Vagina (tissue), 2 donors: ENCODE data around the gene AMBRA1. TPM values are rescaled to one million over a fixed set of nuclear protein-coding genes. Genes with fewer than 3 reads are reported as not detected.

Source experiments
- DNase-seq, 2 donors: peaks; one replicate each; pipeline ENCODE4 v3.0.0-alpha.2; 2017; ENCODE audit errors: extremely low spot score in 2 of 2
- H3K27ac ChIP-seq: fragments of 200-600 bp; sonication (generic); one replicate; pipeline ENCODE4 v1.5.1; 2019
- H3K27me3 ChIP-seq: fragments of 200-600 bp; sonication (generic); one replicate; pipeline ENCODE4 v1.5.1; 2019
- H3K36me3 ChIP-seq, 2 donors: fragments of 200-600 bp; sonication (generic); one replicate each; pipeline ENCODE4 v1.5.1; 2017 to 2019
- H3K4me1 ChIP-seq: fragments of 200-600 bp; sonication (generic); one replicate; pipeline ENCODE4 v1.5.1; 2019
- H3K4me3 ChIP-seq, 2 donors: fragments of 200-600 bp; sonication (generic); 1 replicate in 1 of 2; 2 replicates in 1 of 2; pipeline ENCODE4 v1.5.1; 2016 to 2019
- H3K9me3 ChIP-seq: fragments of 200-600 bp; sonication (generic); one replicate; pipeline ENCODE4 v1.5.1; 2019
- POLR2A ChIP-seq, 2 donors: fragments of 450-650 bp; IDR thresholded peaks; one replicate each; pipeline ENCODE4 v1.6.1; 2017; ENCODE audit warnings: antibody characterized with exemption in 2 of 2, mild to moderate bottlenecking in 2 of 2, moderate library complexity in 2 of 2
- POLR2AphosphoS5 ChIP-seq, 2 donors: sonication (generic); formaldehyde crosslinking; IDR thresholded peaks; one replicate each; pipeline ENCODE4 v1.9.0; 2017; ENCODE audit warnings: antibody characterized with exemption in 2 of 2, mild to moderate bottlenecking in 2 of 2, low read depth in 1 of 2; ENCODE audit not compliant: insufficient read depth in 1 of 2
- intact Hi-C: fragments of 100-400 bp; cut with DNase I; formaldehyde crosslinking; loops from one replicate; pipeline ENCODE4 v1.15.1; 2023
- total RNA-seq: library from RNA; depleted of rRNA; stranded (reverse); fragments of >200 nt; gene quantifications from one replicate; pipeline ENCODE4 v1.2.3, GENCODE V29; 2016
- TF ChIP-seq, protein P1 (sequence below), 3 experiments: fragments of 450-650 bp in 2 of 3; fragments of 200-600 bp in 1 of 3; sonication (generic) in 1 of 3; IDR thresholded peaks; one replicate each; pipeline ENCODE4 v1.5.1; 2017 to 2019; ENCODE audit warnings: antibody characterized with exemption in 3 of 3, mild to moderate bottlenecking in 2 of 3, moderate library complexity in 2 of 3

The AMBRA1 gene
- total RNA-seq, 1 donor from 2014 or later, result 40.0 TPM

DNA sequence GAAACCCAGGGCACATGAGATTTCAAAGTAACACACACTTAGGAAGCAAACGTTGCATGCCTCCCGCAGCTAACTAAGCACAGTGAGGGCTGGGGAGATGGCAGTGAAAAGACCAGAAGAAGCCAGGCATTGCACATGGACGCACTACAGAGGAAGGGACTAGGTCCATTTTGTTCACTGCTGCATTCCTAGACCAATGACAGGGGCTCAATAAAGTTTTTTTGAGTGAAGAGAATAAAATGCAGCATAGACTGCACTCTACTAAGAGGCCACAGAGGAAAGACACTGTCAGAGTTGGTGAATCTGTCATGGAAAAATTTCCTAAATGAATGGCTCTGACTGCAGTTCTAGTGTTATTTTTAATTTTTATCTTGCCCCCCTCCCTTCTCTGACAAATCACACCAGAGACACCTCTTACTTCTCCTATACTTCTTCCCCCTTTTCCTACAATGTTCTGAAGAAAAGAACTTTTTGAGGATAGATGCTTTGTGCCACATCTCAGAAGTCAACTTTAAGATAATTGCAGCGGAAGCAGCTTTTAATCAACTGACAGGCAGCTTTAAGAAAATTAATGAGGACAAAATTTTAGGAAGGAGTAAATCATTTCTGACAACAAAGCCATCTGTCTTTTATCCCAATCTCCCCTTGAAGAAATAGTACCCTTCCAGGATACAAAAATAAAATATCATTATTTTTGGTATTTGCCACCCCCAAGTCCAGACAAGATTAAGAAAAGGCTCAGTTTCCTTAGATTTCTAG is 167.4 kb downstream of the AMBRA1 start:
- Histone ChIP-seq H3K36me3 (peaks cover 0 to 8% of the 10 kb centered on the region in 2 donors), H3K9me3 (no peaks in the 10 kb centered on the region), H3K4me3 (no peak overlapping the region), H3K27me3 (no peaks in the 10 kb centered on the region), H3K27ac (no peak overlapping the region), H3K4me1 (no peaks in the 10 kb centered on the region)
- DNase-seq, result no peak
- intact Hi-C loops, result no loop called here
- TF ChIP-seq POLR2A (IDR thresholded peaks at IDR 0.05) (no peak), POLR2AphosphoS5 (IDR thresholded peaks at IDR 0.05; ENCODE audit: insufficient read depth in 1 of 2, low read depth in 1 of 2) (no peak)
- TF ChIP-seq, protein P1, sequence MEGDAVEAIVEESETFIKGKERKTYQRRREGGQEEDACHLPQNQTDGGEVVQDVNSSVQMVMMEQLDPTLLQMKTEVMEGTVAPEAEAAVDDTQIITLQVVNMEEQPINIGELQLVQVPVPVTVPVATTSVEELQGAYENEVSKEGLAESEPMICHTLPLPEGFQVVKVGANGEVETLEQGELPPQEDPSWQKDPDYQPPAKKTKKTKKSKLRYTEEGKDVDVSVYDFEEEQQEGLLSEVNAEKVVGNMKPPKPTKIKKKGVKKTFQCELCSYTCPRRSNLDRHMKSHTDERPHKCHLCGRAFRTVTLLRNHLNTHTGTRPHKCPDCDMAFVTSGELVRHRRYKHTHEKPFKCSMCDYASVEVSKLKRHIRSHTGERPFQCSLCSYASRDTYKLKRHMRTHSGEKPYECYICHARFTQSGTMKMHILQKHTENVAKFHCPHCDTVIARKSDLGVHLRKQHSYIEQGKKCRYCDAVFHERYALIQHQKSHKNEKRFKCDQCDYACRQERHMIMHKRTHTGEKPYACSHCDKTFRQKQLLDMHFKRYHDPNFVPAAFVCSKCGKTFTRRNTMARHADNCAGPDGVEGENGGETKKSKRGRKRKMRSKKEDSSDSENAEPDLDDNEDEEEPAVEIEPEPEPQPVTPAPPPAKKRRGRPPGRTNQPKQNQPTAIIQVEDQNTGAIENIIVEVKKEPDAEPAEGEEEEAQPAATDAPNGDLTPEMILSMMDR (IDR thresholded peaks at IDR 0.05), result no peak

DNA sequence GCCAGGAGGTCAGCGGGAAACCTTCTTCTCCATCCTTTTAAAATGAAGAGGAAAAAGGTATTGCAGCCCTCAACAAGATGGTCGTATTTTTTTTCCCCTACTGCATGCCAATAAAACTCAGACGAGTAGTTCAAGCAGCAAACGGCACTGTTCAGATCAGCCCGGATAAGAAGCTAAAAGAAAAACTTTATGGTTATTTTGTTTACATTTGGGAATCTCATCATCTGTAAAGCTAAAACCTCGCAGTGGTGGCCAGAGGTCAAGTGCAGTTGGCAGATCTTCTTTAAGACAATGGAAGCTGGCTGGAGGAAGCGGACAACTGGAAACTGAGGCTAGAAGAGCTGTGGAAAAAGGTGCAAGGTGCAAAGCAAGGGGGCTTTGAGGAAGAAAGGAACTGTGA is 171.2 kb downstream of the AMBRA1 start:
- peaks cover 0 to 12% of the 10 kb centered on the region in 2 donors for H3K36me3 ChIP-seq
- no peak overlapping the region for H3K4me3 ChIP-seq
- TF ChIP-seq, protein P1 (IDR thresholded peaks at IDR 0.05), result no peak
- TF ChIP-seq POLR2AphosphoS5 (IDR thresholded peaks at IDR 0.05; ENCODE audit: insufficient read depth in 1 of 2, low read depth in 1 of 2), result no peak
- TF ChIP-seq POLR2A (IDR thresholded peaks at IDR 0.05), result no peak
- intact Hi-C loops, result no loop called here
- no peaks in the 10 kb centered on the region for H3K27me3 ChIP-seq
- H3K4me1 ChIP-seq, result no peaks in the 10 kb centered on the region
- no peak for DNase-seq
- H3K27ac ChIP-seq, result no peak overlapping the region
- H3K9me3 ChIP-seq, result no peaks in the 10 kb centered on the region

DNA sequence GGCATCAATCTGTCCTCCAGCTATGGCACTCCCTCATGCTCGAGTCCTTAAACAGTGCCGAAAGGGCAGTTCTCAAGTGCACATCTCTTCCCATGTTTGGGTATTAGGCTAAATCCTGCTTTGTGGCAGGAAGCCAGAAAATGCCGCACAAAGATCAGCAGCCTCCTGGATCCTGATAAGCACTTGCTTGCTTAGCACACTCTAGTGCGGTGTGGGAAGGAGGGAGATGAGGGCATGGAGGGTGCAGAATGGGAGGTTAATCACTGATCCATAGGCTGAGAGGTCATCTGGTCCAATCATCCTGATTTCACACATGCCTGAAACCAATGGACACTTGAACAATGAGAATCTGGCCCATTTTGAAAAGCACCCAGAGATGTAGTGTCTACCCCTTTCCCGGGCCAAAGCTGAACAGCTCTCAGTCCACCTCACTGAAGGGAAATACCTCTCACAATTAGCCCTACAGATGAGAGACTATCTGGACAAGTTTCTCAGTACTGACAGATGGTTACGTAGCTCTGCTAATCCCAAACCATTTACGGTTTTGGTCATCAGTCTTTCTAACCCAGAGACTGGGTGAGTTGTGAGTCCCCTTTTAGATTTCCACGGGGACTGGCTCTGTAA is 172.5 kb downstream of the AMBRA1 start:
- no peaks in the 10 kb centered on the region for H3K4me1 ChIP-seq
- H3K36me3 ChIP-seq, result peaks cover 0 to 14% of the 10 kb centered on the region in 2 donors
- no peaks in the 10 kb centered on the region for H3K9me3 ChIP-seq
- H3K27ac ChIP-seq, result no peak overlapping the region
- DNase-seq, result no peak
- intact Hi-C loops, result no loop called here
- no peaks in the 10 kb centered on the region for H3K27me3 ChIP-seq
- no peak overlapping the region for H3K4me3 ChIP-seq
- TF ChIP-seq POLR2A (IDR thresholded peaks at IDR 0.05) (no peak), POLR2AphosphoS5 (IDR thresholded peaks at IDR 0.05; ENCODE audit: insufficient read depth in 1 of 2, low read depth in 1 of 2) (no peak)
- TF ChIP-seq, protein P1 (IDR thresholded peaks at IDR 0.05), result no peak

DNA sequence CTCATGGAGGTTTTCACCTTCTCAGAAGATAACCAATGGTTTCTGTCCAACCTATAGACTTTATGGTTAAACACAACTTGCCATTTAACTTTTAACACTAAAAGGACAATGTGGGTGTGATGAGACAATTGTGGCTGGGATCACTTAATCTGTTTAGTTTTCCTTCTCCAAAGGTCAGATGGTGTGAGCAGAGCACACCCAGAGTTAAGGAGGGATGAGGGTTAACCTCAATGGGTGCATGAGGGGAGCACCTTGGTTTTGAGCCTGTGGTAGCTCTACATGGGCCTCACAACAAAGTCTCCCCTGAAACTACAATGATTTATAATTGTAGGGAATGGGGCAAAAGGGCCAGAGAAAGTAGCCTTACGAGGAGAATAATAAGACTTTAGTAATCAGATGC is 173.3 kb downstream of the AMBRA1 start:
- TF ChIP-seq, protein P1 (IDR thresholded peaks at IDR 0.05), result no peak
- TF ChIP-seq POLR2AphosphoS5 (IDR thresholded peaks at IDR 0.05; ENCODE audit: insufficient read depth in 1 of 2, low read depth in 1 of 2) (no peak), POLR2A (IDR thresholded peaks at IDR 0.05) (no peak)
- Histone ChIP-seq H3K4me3 (no peak overlapping the region), H3K27me3 (no peaks in the 10 kb centered on the region), H3K36me3 (peaks cover 0 to 19% of the 10 kb centered on the region in 2 donors), H3K4me1 (no peaks in the 10 kb centered on the region), H3K27ac (no peak overlapping the region), H3K9me3 (no peaks in the 10 kb centered on the region)
- intact Hi-C loops, result no loop called here
- DNase-seq, result no peak

DNA sequence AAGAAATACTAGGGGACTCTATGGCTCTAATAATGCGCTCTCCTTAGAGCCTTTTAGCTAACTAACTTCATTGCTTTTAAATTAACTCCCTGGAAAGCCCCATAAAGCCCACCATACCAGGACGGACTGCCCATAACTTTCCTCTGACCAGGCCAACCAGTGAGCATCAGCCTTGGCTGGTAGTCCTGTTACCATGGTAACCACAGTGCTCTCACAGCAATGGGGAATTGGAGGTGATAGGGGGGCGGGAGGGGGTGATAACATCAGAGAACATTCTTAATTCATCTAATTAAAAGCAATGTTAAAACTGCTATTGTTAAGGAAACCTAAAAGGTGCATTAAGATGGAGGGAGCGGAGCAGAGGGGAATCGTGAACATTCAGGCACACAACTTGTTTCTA is 175.1 kb downstream of the AMBRA1 start:
- Histone ChIP-seq H3K27me3 (no peaks in the 10 kb centered on the region), H3K4me3 (no peak overlapping the region), H3K36me3 (peaks cover 0 to 35% of the 10 kb centered on the region in 2 donors), H3K9me3 (no peaks in the 10 kb centered on the region), H3K27ac (no peak overlapping the region), H3K4me1 (no peaks in the 10 kb centered on the region)
- DNase-seq, result no peak
- intact Hi-C loops, result no loop called here
- TF ChIP-seq POLR2AphosphoS5 (IDR thresholded peaks at IDR 0.05; ENCODE audit: insufficient read depth in 1 of 2, low read depth in 1 of 2) (no peak), POLR2A (IDR thresholded peaks at IDR 0.05) (no peak)
- TF ChIP-seq, protein P1 (IDR thresholded peaks at IDR 0.05), result no peak
